ENCODE data around the gene CD180.

Gene CD180

GRCh38 chr5:67160985-67161384, 35.6 kb downstream of the CD180 start:
- peak; percentile 47 for DNase-seq (ENCODE audit: low spot score)

- no peak for DNase-seq (ENCODE audit: low spot score)
Measured at GRCh38 chr5:67160272-67160671, 36.3 kb downstream of the CD180 start.

- DNase-seq (ENCODE audit: low spot score), result peak; percentile 44
Measured at GRCh38 chr5:67156976-67157583, 39.5 kb downstream of the CD180 start.

DNA sequence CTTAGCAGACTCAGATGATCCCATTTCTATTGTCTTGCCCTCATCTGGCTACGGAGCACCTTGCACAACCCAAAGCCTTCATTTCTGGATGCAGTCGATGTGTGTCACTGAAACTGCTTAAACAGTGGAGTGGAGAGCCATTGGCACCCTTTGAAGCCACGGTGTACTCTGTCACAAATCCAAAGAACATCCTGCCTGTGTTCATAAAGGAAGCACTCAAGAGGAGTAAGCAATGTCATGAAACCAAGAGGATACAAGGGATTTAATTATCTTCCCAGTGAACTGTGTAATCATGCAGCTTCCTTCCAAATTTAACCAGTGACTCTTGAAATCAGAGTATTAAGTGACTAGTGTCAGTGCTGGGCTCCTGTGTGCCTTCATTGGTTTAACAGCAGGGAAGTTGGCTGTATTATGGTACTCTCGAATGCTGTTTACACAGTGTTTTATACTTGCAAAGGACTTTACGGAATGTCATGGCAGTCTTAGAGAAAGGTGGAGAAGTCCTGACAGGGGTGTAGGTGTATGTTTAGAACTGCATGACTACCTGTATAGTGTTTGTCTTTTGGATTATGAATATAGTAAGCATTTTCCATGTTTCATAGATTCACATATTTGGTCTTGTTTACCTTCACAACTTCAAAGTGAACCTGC, 41.9 kb downstream of the CD180 start:
- no peak for DNase-seq (ENCODE audit: low spot score)

GRCh38 chr5:67153292-67153691, 43.3 kb downstream of the CD180 start:
- DNase-seq (ENCODE audit: low spot score), result no peak

DNA sequence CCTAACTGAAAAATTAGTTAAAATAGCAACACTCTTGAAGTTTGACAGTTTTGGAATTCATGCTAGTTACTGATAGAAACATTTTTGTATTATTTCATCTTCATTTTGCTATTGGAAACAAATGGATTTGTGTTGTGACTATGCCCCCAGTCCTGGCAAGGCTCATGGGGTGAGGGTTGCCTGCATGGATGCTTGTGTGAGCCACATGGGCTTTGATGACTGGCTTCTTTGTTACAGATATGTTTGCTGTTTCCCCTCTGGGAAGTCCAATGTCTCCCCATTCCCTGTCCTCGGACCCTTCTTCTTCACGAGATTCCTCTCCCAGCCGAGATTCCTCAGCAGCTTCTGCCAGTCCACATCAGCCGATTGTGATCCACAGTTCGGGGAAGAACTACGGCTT, 44.2 kb downstream of the CD180 start:
- no peak for DNase-seq (ENCODE audit: low spot score)

GRCh38 chr5:67149951-67150523, 46.6 kb downstream of the CD180 start:
- DNase-seq (ENCODE audit: low spot score), result no peak

DNA sequence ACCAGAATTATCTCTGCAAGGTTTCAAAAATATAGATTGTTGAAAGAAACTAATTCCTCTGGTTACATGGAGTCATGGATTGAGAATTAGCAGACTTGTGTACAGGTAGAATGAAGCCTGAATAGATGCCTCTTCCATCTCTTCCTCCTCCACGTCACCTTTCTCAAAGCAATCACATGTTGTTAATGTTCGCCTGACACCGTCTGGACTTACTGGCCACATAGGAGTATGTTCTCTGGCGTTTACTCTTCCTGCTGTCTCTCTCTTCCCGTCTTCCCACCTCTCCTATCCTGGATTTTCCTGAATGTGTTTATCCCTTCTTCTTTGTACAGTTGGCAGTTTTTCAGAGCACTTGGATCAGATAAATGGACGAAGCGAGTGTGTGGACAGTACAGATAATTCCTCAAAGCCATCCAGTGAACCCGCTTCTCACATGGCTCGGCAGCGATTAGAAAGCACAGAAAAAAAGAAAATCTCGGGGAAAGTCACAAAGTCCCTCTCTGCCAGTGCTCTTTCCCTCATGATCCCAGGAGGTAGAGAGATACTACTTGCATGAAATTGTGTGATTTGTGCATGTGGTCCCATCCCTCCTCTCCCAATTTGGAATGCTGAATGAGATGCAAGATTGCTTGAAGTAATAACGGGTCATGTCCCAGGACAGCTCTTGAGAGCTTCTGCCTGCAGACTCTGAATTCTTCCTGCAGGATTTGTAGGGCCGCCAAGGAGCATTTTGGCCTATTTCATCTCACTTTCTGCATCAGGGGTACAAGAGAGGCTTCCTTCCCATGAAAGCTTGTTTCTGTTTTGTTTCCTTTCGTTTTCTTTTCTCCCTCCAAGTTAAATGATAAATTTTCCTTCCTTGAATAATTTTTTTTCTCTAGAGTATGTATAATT, 47.3 kb downstream of the CD180 start:
- DNase-seq (ENCODE audit: low spot score), result no peak

DNA sequence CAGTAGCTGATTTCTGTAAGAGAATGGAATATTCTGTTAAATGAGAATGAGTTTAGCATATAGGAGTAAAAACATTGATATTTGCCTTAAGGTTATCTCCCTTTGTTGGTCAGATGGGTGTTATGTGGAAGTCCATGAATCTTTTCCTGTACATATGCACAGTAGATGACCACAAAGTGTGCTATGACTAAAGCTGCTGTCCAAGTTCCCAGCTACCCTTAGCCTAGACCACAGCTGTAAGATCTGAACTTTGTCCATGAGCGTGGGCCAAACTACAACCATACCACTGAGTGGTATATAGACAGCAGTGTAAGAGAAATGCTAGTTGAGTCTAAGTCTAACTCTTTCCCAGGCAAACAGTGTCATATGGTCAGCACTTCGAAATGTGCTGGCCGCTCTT, 48.8 kb downstream of the CD180 start:
- no peak for DNase-seq (ENCODE audit: low spot score)

- no peak for DNase-seq (ENCODE audit: low spot score)
Measured at GRCh38 chr5:67146981-67147380, 49.6 kb downstream of the CD180 start.

GRCh38 chr5:67146574-67146973, 50.0 kb downstream of the CD180 start:
- DNase-seq (ENCODE audit: low spot score), result no peak

DNA sequence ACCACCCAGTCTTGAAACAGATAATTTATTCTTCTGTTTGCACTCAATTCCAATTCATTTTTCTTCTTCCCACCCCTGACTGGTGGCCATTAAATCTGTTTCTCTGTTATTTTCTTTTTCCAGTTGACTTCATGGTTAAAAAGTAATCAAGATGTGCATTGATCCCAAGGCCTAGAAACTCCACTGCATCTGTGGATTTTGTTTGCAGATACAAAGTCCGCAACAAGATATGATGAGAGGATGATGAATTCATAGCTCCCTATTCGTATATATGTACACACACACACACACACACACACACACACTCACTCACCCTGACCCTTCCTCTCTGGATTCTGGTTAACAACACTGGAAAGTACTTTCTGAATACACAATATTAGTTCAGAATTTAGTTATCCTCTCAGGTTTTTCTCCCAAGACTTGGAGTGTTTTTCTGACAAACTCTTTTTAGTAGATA, 52.4 kb downstream of the CD180 start:
- DNase-seq (ENCODE audit: low spot score), result no peak

- no peak for DNase-seq (ENCODE audit: low spot score)
Measured at GRCh38 chr5:67143549-67143948, 53.0 kb downstream of the CD180 start.

- DNase-seq (ENCODE audit: low spot score), result no peak
Measured at GRCh38 chr5:67142816-67143215, 53.8 kb downstream of the CD180 start.

DNA sequence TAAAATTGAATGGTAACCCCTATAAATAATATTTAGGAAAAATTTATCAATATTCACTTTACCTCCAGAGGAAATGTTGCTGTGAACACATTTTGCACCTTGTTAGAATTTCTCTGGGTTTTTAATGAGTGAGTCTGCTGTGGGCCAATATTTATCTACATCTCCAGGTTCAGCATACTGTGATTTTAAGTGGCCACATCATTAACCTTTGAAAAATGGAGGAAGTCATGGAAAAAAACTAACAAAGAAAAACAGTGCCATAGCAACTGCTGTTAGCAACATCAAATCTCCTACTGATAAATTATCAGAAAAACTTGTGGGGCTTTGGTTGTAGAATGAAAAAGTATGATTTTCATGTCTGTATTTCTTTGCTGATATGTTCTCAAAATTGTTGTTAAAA, 55.0 kb downstream of the CD180 start:
- DNase-seq (ENCODE audit: low spot score), result no peak

GRCh38 chr5:67140413-67140812, 56.2 kb downstream of the CD180 start:
- no peak for DNase-seq (ENCODE audit: low spot score)

DNA sequence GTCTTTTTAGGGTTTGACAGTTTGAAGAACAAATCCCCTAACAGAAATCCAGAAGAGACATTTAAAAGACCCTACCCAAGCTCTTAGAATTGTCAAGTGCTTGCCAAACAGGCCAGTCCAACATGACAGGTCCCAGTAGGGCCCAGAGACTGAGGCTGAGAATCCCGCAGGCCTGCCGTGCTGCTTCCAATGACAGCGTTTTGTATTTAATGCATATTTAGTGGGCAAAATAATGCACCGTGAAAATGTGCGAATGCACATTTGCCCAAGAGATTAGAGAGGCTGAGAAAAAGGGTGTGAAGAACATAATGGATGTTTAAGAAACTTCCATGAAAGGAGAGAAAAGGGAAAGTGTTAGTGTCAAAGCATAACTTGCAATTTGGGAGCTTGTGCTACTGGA, 57.6 kb downstream of the CD180 start:
- no peak for DNase-seq (ENCODE audit: low spot score)

GRCh38 chr5:67135381-67135984, 61.1 kb downstream of the CD180 start:
- DNase-seq (ENCODE audit: low spot score), result no peak

DNA sequence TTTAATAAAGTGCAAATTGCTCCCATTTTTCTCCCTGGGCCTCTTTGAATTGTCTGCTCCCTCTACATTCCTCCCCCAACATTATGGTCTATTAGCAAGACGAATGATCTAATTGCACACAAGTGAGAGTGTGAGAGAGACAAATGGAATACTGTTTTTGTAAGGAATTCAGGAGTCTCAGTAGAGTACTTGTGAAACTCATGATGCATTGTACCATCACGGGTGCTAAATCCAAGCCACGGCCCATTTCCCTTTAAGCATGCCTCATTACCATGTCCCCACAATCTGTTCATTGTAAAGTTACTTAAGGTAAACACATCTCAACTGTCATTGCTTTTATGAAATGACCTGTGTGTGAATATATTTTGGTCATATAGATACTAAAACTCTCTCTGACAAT, 62.8 kb downstream of the CD180 start:
- no peak for DNase-seq (ENCODE audit: low spot score)

DNA sequence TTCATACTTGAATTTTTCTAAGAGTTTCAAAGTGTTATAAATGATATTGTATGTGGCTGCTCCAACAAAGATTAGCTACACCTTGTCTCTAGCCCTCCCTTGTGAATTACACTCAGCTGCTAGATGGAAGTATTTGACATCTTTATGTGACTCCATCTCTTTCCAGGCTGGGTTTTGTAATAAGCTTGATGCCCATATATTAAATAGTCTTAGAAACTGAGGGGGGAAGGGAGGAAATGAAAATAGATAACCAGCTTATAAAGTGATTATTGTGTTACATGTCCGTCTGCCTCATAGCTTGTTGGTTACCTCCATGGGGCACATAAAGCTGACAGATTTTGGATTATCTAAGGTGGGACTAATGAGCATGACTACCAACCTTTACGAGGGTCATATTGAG, 63.4 kb downstream of the CD180 start:
- DNase-seq (ENCODE audit: low spot score), result no peak

- DNase-seq (ENCODE audit: low spot score), result no peak
Measured at GRCh38 chr5:67129768-67130167, 66.8 kb downstream of the CD180 start.

All from activated CD4-positive, alpha-beta T cell treated with anti-CD3 and anti-CD28 coated beads, Interleukin-2, Interleukin-4, amounts not matched to agents 100 ng/mL and 50 ng/mL, durations not matched to agents 16 hours and 8 hours (primary cell).